Measurements from ENCODE around the gene TMEM116.

The TMEM116 gene

GRCh38 chr12:111894556-111894955 lies 118.4 kb downstream of the TMEM116 start:
- Histone ChIP-seq H3K9me3 (ENCODE audit: control insufficient read depth, insufficient read depth, low read length) (no peaks in the 10 kb centered on the region), H3F3A (ENCODE audit: control insufficient read depth, insufficient read depth) (no peaks in the 10 kb centered on the region), H3K27ac (ENCODE audit: low read depth, low read length) (no peak overlapping the region), H3K9me2 (replicated peaks; ENCODE audit: control insufficient read depth, low read length) (no peaks in the 10 kb centered on the region), H3K27me3 (ENCODE audit: control insufficient read depth, low read length) (no peaks in the 10 kb centered on the region), H4K20me1 (ENCODE audit: control insufficient read depth, insufficient read depth, low read depth, low read length) (no peaks in the 10 kb centered on the region), H3K36me3 (ENCODE audit: control insufficient read depth, low read length) (peaks cover 67% of the 10 kb centered on the region), H3K4me3 (ENCODE audit: low read length) (no peak overlapping the region), H3K4me1 (ENCODE audit: control insufficient read depth, low read length) (no peaks in the 10 kb centered on the region), H3K79me2 (ENCODE audit: control insufficient read depth, low read length) (no peaks in the 10 kb centered on the region), H3K4me2 (ENCODE audit: low read length) (no peak overlapping the region)
- TF ChIP-seq CTCF (IDR thresholded peaks at IDR 0.05; ENCODE audit: low read depth, low read length, poor library complexity, severe bottlenecking), result no peak
- no peak for TF ChIP-seq EZH2phosphoT487 (IDR thresholded peaks at IDR 0.05; ENCODE audit: borderline replicate concordance, low read length)

- H3K36me3 ChIP-seq (ENCODE audit: control insufficient read depth, low read length), result peaks cover 69% of the 10 kb centered on the region
- H3K9me2 ChIP-seq (replicated peaks; ENCODE audit: control insufficient read depth, low read length), result no peaks in the 10 kb centered on the region
- H3K4me1 ChIP-seq (ENCODE audit: control insufficient read depth, low read length), result no peaks in the 10 kb centered on the region
- no peaks in the 10 kb centered on the region for H3K27me3 ChIP-seq (ENCODE audit: control insufficient read depth, low read length)
- H4K20me1 ChIP-seq (ENCODE audit: control insufficient read depth, insufficient read depth, low read depth, low read length), result no peaks in the 10 kb centered on the region
- no peak overlapping the region for H3K27ac ChIP-seq (ENCODE audit: low read depth, low read length)
- H3K9me3 ChIP-seq (ENCODE audit: control insufficient read depth, insufficient read depth, low read length), result no peaks in the 10 kb centered on the region
- no peak overlapping the region for H3K4me3 ChIP-seq (ENCODE audit: low read length)
- TF ChIP-seq CTCF (IDR thresholded peaks at IDR 0.05; ENCODE audit: low read depth, low read length, poor library complexity, severe bottlenecking), result no peak
- TF ChIP-seq EZH2phosphoT487 (IDR thresholded peaks at IDR 0.05; ENCODE audit: borderline replicate concordance, low read length), result no peak
- no peak overlapping the region for H3K4me2 ChIP-seq (ENCODE audit: low read length)
- no peaks in the 10 kb centered on the region for H3K79me2 ChIP-seq (ENCODE audit: control insufficient read depth, low read length)
- H3F3A ChIP-seq (ENCODE audit: control insufficient read depth, insufficient read depth), result no peaks in the 10 kb centered on the region
Measured at GRCh38 chr12:111893287-111893686, 119.7 kb downstream of the TMEM116 start.

- H4K20me1 ChIP-seq (ENCODE audit: control insufficient read depth, insufficient read depth, low read depth, low read length), result no peaks in the 10 kb centered on the region
- no peaks in the 10 kb centered on the region for H3K79me2 ChIP-seq (ENCODE audit: control insufficient read depth, low read length)
- no peaks in the 10 kb centered on the region for H3K27me3 ChIP-seq (ENCODE audit: control insufficient read depth, low read length)
- peaks cover 86% of the 10 kb centered on the region for H3K36me3 ChIP-seq (ENCODE audit: control insufficient read depth, low read length)
- H3K27ac ChIP-seq (ENCODE audit: low read depth, low read length), result no peak overlapping the region
- H3K9me2 ChIP-seq (replicated peaks; ENCODE audit: control insufficient read depth, low read length), result no peaks in the 10 kb centered on the region
- no peak overlapping the region for H3K4me3 ChIP-seq (ENCODE audit: low read length)
- no peaks in the 10 kb centered on the region for H3K9me3 ChIP-seq (ENCODE audit: control insufficient read depth, insufficient read depth, low read length)
- H3F3A ChIP-seq (ENCODE audit: control insufficient read depth, insufficient read depth), result no peaks in the 10 kb centered on the region
- H3K4me2 ChIP-seq (ENCODE audit: low read length), result no peak overlapping the region
- TF ChIP-seq CTCF (IDR thresholded peaks at IDR 0.05; ENCODE audit: low read depth, low read length, poor library complexity, severe bottlenecking) (no peak), EZH2phosphoT487 (IDR thresholded peaks at IDR 0.05; ENCODE audit: borderline replicate concordance, low read length) (no peak)
- peaks cover 2% of the 10 kb centered on the region; the same call in 1 of the 2 replicates for H3K4me1 ChIP-seq (ENCODE audit: control insufficient read depth, low read length)
Measured at GRCh38 chr12:111887926-111888745, 124.8 kb downstream of the TMEM116 start.

All from DOHH2 (cell line).